Activated T-helper 1 cell treated with anti-CD3 and anti-CD28 coated beads, Interleukin-2, amount 50 U/mL, for 16 hours (primary cell): ENCODE results near the gene PIGT.
"Not testable (repeated sequence)": the region's sequence is repeated elsewhere in the genome, so short reads cannot be mapped to it uniquely, and the experiment has no call there.

ENCODE experiments used
- DNase-seq, 2 donors: peaks; one replicate each; pipeline ENCODE4 v3.0.0-alpha.2; 2020; ENCODE audit warnings: low read depth in 1 of 2, low spot score in 1 of 2

The PIGT gene

DNA sequence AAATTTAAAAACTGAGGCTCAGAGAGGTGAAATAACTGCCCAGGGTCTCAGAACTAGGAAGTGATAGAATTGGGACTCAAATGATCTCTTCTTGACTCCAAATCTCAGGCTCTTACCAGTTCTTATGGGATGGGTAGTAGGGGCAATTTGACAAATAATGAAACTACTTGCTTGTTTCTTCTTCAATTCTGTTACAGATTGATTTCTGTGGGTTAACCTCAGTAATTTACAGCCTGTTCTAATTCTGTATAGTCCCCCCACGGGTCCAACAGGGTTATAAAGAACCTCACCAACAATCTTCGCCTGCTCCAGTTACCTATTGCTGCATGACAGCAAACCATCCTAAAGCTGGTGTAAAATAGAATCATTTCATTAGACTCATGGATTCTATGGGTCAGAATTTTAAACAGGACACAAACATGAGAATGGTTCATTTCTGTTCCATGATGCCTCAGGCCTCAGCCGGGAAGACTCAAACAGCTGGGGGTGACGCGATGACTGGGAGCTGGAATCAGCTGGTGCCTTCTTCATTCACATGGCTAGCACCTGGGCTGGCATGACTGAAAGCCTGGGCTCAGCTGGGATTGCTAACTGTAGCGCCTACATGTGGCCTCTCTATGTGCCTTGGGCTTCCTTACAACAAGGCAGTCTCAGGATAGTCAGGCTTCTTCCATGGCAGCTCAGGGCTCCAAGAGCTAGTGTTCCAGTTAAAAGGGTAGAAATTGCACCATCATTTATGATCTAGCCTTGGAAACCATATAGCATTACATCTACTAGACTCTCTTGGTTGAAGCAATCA is 47.0 kb downstream of the PIGT start:
- no peak for DNase-seq

DNA sequence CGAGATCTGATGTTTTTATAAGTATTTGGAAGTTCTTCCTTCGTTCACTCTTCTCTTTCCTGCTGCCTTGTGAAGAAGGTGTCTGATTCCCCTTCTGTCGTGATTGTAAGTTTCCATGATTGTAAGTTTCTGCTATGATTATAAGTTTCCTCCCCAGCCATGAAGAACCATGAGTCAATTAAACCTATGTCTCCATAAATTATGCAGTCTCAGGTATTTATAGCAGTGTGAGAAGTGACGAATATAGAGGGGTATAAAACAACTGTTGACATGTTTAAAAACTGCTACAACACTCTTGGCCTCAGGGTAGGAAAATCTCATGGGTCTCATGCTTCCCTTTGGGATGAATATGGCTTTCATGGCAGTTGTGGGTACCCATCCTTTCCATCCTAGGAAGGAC is 47.8 kb downstream of the PIGT start:
- DNase-seq: no peak

DNA sequence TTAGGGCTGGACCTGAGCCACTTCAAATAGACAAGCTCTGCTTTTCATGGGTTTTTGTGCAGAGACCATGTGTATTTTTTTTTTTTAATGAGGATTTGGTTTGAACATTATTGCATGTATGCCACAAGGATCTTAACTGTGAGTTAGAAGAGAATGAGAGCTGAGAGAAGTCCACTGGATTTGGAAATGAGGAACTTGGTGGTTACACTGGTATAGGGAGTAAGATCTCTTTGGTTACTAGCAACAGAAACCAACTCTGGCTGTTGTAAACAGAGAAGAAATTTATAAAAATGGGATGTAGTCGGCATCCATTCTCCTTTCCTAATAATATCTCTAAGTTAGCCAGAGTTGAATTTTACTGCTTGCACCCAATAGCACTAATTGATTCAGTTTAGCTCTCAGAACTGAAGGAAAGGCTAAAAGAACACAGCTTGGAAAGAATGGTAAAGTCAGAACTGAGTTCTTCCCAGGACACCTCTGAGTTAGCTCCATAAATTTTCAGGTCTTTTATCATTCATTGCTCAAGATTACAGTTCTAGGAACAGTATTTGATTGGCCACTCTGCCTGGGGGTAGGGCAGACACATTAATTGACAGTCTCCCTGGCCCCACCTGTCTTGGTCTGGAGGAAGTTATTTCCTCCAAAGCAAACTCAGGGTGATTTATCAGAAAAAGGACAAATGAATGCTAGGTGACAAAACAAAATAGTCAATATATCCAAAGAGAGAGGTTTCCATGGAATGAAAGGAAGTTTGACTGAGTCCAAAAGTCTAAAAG is 49.7 kb downstream of the PIGT start:
- DNase-seq: no peak

DNA sequence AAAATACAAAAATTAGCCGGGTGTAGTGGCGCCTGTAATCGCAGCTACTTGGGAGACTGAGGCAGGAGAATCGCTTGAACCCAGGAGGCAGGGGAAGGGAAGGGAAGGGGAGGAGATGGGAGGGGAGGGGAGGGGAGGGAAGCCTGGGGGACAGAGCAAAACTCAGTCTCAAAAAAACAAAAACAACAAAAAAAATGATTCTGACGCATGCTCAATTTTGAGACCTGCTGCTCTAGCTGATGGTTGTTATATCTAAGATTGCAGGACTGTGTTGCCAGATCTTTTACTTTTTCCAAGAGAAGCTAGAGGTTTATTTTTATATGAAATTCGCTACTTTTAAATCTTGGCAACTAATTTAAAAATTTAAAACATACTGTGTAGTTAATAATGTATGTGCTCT is 51.2 kb downstream of the PIGT start:
- no peak for DNase-seq

DNA sequence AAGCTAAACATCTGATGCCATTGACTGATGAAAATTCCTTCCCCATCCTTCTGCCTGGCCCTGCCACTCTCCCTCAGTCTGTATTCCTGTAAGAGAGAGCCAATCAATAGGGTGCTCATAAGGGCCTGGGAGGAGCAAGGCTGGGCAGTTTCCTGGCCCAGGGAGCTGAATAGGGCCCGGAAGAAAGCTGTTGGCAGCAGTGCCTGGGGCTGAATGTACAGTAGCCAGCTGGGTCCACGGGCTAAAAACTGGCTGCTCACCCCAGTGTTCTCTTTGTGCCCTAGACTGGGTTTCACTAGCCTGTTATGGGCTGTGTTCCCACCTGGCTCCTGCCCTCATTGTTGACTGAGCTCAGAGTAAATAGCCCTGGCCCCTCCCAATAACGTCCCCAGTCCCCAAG is 51.9 kb downstream of the PIGT start:
- no peak for DNase-seq

DNA sequence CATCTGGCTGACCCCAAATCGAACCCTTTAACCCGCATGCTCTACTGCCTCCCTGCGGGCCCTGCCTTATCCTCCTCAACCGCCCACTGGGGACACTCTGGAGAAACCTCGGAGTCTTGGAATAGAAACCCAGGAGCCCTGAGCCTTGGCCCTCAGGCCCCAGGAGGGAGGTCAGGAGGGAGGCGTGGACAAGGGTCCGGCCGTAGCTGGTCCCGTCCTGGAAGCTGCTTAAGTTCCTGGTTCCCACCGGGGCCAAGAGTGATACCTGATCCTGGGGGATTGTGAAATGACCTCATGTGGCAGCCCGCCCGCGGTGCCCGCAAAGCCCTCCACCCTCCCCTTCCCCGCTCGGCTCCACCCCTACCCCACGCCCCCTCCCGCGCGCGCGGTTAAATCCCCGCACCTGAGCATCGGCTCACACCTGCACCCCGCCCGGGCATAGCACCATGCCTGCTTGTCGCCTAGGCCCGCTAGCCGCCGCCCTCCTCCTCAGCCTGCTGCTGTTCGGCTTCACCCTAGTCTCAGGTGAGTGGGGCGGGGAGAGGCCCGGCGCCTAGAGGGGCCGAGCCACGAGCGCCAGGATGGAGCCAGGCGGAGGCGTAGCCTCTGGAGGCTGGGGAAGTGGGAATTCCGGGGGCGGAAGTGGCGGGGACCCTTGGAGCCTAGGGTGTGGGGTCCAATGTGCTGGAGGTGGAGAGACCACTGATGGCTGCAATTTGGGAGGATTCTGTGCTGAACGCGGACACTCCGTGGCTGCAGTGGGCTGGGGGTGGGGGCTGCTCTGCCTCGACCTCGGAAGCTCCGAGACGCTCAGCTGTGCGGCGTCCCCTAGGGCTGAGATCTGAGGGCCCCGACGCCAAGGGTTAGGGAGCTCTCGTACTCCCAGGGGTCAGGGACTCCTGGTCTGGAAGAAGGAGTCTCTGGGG is 53.7 kb downstream of the PIGT start, which contains the start of gene WFDC2:
TSS of gene WFDC2 (plus strand) at position 418 of the 926 bp plus-strand sequence. CDS start at position 447, 29 bp downstream.
- no peak for DNase-seq

DNA sequence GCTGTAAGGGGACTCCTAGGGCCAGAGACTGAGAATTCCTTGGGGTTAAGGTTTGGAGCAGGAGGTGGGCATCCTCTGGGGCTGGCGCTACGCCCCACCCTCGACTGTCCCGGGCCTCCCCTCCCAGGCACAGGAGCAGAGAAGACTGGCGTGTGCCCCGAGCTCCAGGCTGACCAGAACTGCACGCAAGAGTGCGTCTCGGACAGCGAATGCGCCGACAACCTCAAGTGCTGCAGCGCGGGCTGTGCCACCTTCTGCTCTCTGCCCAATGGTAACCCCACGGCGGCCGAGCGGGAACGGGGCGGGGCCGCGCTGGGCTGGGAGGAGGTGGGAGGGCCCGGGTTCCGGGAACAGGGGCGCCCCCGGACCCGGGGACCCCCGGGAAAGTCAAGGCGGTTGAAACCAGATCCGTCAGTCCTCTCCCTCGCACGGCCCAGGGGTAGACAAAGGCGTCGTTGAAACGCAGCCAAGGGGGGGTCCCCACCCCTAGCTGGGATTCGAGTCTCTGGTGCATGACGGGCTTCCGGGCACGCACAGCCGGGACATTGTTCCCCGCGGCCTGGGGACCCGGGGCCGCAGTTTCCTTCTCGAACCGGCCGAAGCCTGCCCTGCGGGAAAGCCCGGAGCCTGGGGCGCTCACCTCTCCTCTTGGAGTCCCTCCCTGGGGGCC is 54.5 kb downstream of the PIGT start:
- no peak for DNase-seq

DNA sequence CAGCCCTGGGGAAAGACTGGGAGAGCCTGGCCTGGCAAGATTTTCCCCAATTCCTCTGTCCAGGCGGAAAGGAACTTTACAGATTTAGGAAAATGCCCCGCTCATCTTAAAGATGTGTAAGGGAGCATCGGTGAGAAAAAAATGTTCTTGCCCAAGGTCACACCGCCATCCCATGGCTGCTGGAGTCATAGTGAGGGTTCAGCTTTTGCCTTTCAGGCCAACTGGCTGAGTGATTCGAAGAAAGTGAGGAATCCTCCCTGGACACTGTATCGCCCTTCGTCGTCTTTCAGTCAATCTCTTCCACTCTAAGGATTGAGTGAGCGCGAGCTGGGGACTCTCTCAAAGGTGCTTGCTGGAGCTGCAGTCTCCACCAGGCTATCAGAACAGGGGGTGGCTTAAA is 55.0 kb downstream of the PIGT start:
- no peak for DNase-seq

DNA sequence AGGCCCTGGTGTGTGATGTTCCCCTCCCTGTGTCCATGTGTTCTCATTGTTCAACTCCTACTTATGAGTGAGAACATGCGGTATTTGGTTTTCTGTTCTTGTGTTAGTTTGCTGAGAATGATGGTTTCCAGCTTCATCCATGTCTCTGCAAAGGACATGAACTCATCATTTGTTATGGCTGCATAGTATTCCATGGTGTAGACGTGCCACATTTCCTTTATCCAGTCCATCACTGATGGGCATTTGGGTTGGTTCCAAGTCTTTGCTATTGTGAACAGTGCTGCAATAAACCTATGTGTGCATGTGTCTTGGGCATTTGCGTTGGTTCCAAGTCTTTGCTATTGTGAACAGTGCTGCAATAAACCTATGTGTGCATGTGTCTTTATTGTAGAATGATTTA is 56.3 kb downstream of the PIGT start:
- not testable (repeated sequence) for DNase-seq
